NAMALWA (cell line): ENCODE measurements around the gene ZC3H4.
"Not testable (repeated sequence)": the region's sequence is repeated elsewhere in the genome, so short reads cannot be mapped to it uniquely, and the experiment has no call there.

Source experiments
- DNase-seq: peaks from one replicate; pipeline ENCODE4 v3.0.0-alpha.2; 2015; ENCODE audit warnings: low spot score

The ZC3H4 gene

GRCh38 chr19:47084879-47085439 lies 28.6 kb downstream of the ZC3H4 start:
- no peak for DNase-seq

- DNase-seq, result no peak
Observed at GRCh38 chr19:47082493-47082892, 31.1 kb downstream of the ZC3H4 start.

GRCh38 chr19:47081095-47081494 lies 32.5 kb downstream of the ZC3H4 start:
- DNase-seq, result no peak

GRCh38 chr19:47078351-47078750 lies 35.2 kb downstream of the ZC3H4 start:
- DNase-seq, result not testable (repeated sequence)

- DNase-seq, result no peak
Observed at GRCh38 chr19:47075941-47076340, 37.6 kb downstream of the ZC3H4 start.

DNA sequence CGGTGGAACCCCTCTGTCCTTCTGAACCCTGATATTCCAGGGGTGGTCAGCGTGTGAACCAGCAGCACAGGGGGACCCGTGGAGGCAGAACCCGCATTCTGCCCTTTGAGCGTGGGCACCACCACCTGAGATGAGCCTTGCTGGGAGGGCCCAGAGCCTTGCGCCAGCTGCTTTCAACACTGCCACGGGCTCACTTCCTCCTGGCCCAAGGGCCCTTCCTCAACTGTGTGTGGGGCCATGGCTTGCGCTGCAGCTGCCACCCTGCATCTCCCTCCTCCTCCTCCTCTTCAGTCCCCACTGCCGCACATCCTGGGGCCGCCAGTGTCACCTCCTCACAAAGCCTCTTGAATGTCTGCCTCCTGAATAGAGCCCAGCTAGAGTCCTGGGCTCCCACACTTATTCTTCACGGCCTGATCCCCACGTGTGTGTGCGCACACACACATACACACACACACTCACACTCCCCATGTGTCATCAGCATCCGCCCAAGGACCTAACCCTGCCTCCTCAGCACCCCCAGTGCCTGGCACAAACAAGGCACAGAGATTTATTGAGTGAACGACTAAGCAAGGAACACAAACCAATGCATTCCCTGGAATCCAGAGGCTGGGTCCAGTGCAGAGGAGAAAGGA lies 38.3 kb downstream of the ZC3H4 start:
- no peak for DNase-seq

DNA sequence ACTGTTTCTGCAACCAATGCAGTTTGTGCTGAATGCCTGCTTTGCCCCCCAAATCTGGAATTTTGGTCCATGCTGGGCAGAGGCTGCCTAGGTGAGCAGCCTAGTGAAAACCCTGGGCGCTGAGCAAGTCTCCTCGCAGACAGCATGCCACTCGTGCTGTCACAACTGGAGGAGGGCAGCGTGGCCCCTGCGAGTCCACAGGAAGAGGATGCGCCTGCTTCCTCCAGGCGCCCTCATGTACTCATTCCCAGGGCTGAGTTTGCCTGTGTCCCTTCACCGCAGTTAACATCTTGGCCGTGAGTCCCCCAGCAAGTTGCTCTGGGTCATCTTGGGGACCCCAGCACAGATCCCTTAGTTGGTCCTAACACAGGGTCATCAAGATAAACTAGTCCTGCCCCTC lies 39.0 kb downstream of the ZC3H4 start:
- DNase-seq, result no peak

DNA sequence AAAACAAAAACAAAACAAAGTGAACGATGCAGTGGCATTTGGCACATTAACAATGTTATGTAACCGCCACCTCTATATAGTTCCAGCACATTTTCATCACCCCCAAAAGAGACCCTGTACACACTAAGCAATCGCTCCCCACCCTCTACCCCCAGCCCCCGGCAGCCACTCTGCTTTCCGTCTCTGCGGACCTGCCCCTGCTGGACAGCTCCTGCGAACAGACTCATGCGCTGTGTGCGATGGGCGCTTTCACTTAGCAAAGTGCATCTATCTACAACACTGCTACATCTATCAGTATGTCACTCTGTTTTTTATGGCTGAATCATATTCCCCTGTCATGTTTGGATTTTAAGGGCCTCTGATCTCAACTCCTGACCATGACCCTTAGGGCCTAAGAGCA lies 40.0 kb downstream of the ZC3H4 start:
- DNase-seq, result no peak

DNA sequence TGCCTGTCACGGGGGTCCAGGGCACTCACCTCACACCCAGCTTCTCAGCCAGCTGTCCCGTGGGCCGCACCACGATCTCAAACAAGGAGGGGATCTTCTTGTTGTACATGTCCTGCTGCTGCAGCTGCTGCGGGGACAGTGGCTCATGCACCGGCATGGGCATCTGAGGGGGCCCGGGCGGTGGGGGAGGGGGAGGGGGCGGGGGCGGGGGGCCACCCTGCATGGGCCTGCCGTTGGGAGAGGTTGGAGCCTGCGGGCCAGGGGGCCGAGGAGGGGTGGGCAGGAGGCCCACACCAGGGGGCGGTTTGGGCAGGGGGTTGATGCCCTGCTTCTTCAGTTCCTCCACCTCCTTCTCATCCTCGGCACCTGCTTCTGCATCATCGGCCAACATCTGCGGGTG lies 41.3 kb downstream of the ZC3H4 start:
- DNase-seq, result no peak

GRCh38 chr19:47071731-47072130 lies 41.8 kb downstream of the ZC3H4 start:
- no peak for DNase-seq

DNA sequence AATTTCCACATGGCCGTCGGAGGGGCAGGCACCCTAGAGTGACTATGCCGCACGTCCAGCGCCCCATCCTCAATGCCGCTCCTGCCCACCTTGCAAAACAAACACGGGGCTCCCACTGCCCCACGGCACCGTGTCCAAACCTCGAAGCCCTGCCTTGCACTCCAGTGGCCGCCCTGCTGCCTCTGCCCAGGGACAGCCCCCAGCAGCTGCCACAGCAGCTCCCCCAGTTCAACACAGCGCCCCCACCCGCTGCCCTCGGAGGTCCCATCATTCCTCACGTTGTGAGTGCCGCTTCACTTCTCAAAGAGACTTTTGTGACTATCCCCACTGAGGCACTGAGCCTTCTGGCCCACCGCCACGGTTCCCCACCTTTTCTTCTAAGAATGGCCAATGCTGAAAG lies 42.8 kb downstream of the ZC3H4 start:
- no peak for DNase-seq

DNA sequence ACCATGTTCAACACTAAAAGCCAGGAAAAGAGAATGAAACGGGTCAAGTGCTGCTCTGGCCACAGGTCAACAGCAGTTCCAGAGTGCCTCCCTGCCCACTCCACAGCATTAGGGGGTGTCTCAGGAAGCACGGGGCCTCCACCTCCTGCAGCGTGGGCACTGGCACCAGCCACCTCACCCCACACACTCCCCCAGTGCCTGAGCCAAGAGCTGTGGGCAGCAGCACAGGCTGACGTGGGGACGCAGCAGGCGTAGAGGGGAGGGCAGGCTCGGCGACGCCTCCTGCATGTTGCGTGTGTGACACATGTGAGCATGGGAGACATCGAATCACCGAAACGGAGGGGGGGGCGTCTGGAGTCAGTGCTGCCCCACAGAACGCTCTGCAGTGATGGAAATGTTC lies 43.8 kb downstream of the ZC3H4 start:
- DNase-seq, result no peak

GRCh38 chr19:47068876-47069406 lies 44.6 kb downstream of the ZC3H4 start:
- no peak for DNase-seq

- no peak for DNase-seq
Observed at GRCh38 chr19:47068246-47068645, 45.3 kb downstream of the ZC3H4 start.

- DNase-seq, result no peak
Observed at GRCh38 chr19:47067215-47067847, 46.2 kb downstream of the ZC3H4 start.

DNA sequence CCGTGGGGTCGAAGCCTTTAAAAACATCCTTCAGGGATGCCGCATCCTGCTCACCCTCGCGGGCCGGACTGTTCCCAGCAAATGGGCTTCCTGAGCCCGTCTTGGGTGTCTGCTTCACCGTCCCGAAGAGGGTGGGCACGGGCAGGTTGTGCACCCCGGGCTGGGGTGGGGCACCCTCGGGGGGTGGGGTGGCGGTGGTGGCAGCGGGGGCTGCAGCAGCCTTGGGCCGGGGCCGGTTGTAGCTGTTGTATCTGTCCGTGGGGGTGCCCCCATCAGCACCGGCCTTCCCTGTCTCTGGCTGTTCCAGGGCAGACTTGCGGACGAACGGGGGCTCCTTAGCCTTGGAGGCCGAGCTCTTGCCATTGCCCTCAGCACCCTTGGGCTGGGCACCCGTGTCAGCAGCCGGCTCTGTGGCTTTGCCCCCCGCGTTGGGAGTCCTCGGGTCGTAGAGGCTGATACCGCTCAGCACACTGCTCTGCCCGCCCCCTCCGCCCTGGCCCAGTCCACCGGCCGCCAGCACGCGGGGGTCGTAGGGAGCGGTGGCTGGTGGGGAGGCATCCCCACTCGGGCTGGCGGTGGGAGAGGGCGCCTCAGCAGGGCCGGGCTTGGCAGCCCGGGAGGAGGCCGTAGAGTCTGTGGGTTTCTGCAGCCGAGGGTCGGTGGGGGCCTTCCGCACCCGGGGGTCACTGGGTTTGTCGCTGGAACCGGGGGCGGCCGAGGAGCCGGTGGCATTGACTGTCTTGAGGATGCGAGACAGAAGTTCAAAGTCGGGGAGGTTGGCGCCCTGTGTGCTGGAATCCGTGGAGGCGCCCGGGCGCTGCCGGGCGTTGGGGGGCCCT lies 47.0 kb downstream of the ZC3H4 start:
- no peak for DNase-seq

DNA sequence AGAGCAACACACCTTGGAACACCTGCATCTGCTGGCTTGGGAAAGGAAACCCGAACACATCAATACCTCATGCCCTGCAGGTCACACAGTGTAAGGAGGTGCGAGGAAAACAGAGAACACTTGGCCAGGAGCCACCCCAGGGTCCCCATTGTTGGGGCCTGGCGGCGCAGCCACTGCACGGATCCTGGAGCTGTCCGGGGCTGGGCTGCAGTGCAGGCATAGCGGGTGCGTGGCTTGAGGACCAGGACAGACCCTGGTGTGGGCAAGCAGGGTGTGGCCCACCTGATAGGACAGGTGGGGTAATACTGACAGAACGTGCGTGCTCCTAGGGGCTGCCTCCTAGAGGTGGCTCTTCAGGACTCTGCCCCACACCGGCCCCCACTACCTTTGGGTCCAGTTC lies 48.3 kb downstream of the ZC3H4 start:
- no peak for DNase-seq

GRCh38 chr19:47063874-47064273 lies 49.7 kb downstream of the ZC3H4 start:
- no peak for DNase-seq

DNA sequence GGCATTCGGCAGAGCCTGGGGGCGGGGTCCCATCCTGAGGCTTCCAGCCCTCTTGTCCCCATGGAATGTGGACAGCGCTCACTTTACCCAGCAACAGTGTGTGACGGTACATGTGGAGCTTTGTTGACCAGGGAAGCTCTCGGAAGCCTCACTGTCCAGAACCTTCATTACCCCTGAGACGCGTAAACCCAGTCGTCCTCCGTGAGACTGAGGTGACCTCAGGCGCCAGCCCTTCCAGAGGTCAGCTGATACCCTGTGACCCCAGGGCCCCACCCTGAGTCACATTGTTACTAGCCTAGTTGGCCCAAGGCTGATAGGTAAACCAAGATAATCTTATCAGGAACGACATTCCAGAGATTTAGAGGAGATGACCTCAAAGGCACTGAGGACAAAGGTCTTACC lies 55.0 kb downstream of the ZC3H4 start:
- no peak for DNase-seq

DNA sequence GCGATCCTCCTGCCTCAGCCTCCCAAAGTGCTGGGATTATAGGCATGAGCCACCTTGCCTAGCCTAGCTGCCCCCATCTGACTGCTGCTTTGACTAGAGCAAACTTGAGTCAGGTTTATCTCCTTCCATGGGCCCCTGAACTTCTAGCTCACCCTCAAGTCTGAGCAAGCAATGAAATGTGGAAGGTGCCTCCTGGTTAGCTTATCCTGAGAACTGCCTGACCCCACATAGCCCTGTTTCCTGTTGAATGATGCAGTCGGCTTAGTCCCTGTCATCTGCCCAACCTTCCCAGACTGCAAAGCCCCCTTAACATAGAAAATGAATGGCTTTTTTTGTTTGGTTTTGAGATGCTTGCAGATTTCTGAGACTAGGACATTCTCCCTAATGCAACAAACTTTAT lies 56.2 kb downstream of the ZC3H4 start:
- no peak for DNase-seq

GRCh38 chr19:47056411-47056810 lies 57.2 kb downstream of the ZC3H4 start:
- no peak for DNase-seq

DNA sequence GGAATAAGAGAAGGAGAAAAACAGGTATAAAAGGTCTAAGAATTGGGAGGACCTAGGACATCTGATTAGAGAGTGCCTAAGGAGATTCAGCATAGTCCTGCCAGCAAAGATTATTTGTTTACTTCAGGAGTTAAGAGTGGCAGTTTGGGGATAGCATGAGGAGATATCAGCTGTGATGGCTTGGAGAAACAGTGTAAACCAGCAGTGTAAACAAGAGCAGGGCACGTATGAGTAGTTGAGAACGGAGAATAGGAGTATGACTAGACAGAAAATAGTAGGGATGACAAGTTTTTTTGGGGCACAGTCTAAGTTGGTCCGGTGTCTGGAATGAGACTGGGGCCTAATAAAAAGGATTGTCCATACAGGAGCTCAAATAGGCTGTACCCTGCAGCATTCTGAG lies 63.0 kb downstream of the ZC3H4 start:
- not testable (repeated sequence) for DNase-seq

DNA sequence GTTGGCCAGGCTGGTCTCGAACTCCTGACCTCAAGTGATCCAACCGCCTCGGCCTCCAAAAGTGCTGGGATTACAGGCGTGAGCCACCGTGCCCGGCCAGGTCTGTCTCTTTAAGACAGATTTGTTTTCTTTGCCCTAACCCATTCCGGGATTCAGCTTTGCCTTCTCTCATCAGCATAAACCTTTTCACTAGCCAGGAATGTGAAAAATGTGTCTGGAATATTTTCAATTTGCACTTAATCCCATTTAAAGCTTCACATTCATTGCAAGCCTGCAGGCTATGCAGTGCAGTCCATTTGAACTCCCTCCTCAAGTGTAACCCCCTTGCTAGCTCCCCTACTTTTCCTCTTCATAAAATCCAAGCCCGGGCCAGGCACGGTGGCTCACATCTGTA lies 64.3 kb downstream of the ZC3H4 start:
- no peak for DNase-seq
